NCI-H2171 treated with DMSO at 0.1 percent for 48 hours (cell line): Measurements from ENCODE around the gene DAAM2.

Experiments used
- DNase-seq: peaks from one replicate; lab custom pipeline; 2025; lab: John Stamatoyannopoulos, UW

The DAAM2 gene

GRCh38 chr6:39819228-39819627, 27.1 kb downstream of the DAAM2 start:
- no peak for DNase-seq

DNA sequence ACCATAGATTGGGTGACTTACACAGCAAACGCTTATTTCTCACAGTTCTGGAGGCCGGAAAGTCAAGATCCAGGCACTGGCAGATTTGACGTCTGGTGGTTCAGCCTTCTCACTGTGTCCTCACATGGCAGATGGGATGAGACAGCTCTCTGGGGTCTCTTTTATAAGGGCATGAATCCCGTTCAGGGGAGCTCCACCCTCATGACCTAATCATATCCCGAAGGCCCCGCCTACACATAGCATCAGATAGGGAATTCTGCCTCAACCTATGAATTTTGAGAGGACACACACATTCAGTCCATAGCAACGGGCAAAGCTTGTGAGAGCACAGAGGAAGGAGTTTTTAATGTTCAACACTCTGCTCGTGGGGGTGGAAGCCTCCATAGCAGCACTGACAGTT, 27.5 kb downstream of the DAAM2 start:
- no peak for DNase-seq

DNA sequence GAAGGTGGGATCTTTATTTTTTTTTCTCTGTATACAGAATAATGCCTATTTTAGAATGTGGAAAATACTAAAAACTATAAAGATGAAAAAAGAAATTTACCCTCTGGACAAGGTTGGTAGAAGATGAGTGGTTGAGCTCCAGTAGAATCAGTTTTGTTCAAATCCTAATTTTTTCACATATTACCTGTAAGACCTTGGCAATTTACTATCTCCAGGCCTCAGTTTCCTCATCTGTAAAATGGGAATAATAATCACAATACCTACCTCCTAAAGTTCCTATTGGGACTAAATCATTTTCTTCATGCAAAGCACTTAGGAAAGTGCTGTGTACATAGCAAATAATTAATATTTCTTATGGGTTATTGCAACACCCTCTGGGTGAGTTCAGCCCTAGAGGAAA, 28.4 kb downstream of the DAAM2 start:
- DNase-seq, result no peak

DNA sequence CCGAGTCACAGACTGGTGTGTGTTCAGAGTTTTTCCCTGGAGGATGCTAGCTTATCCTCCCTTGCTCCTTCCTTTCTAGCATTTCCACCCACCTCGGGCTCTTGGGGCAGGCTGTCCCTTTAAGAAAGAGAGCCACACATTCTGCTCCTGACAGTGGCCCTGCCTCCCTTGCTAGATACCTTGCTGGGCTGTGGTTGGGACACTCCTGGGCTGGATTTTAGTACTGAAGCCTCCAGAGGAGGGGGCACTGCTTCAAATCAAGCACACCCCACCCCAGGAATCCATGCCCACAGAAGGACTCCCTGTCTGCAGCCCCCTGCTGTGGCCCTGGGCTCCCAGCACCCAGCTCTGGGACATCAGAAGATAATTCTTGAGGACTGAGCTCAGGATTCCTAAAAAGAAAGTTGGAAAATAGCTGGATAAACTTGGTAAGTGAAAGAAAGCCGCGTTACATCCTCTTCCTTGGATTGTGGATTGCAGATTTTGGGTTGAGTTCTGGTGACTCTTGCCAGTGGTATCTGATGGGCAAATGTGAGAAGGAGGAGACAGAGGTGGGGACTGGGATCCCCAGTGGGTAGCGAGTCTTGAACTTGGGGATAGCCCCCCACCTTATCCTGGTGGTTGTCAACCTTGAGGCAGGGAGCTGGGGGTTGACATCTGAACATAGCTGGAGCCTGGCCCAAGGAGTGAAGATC, 29.0 kb downstream of the DAAM2 start:
- no peak for DNase-seq

DNA sequence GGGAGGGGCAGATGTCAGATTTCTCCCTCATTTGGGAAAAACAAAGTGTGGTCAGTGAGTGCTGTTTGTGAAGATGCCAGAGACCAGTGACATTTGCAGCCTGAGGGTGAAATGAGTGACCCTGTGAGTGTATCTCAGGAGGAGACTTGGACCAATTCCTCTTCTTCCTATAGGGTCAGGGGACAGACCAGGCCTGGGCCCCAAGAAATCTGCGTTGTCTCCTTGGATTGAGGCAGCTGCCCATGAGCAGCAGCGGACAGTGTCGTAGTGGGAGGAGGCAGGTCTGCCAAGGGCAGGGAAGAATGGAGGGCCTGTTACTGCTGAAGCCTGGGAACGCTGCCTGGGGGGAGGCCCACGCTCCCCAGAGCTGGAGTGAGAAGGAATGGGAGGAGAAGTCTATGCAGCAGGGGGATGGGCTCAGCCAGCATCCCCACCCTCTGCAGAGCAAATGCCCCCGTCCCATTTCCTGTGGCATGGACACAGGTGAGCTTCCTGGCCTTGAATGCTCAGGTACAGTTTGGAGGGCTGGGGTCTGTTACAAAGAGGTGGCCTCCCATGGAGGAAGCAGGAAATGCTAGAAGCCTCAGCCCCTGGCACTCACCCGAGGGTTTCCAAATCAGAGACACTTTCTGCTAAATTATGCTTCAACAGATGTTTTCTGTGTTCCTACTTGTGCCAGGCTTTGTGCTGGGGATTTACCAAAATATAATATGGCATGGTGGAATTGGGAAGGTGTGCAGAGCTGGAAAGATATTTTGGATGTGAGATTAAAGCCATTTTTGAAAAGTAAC, 29.8 kb downstream of the DAAM2 start:
- DNase-seq, result no peak

- DNase-seq, result no peak
Measured at GRCh38 chr6:39822846-39823815, 31.0 kb downstream of the DAAM2 start.

- no peak for DNase-seq
Measured at GRCh38 chr6:39824030-39824926, 32.1 kb downstream of the DAAM2 start.

- DNase-seq, result no peak
Measured at GRCh38 chr6:39829331-39829730, 37.2 kb downstream of the DAAM2 start.

- no peak for DNase-seq
Measured at GRCh38 chr6:39830444-39830843, 38.3 kb downstream of the DAAM2 start.

GRCh38 chr6:39831701-39832100, 39.5 kb downstream of the DAAM2 start:
- no peak for DNase-seq

GRCh38 chr6:39834278-39834677, 42.1 kb downstream of the DAAM2 start:
- no peak for DNase-seq

DNA sequence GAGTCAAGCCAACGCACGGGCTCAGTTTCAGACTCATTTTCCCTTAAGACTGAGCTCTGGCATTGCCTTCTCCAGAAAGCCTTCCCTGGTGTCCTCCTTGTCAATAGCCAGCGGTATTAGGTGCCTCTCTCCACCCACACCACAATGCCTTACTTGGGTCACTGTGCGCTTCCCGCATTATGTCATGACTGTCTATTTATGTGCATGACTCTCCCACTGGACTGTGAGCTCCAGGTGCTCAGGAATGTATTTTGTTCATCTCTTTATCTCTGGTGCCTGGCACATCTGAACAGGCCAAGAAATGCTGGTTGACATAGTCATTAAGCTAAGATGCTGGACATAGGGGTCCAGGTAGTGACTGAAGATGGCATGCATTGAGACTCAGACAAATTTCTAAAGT, 42.7 kb downstream of the DAAM2 start:
- DNase-seq, result no peak

GRCh38 chr6:39835821-39836295, 43.7 kb downstream of the DAAM2 start:
- no peak for DNase-seq

DNA sequence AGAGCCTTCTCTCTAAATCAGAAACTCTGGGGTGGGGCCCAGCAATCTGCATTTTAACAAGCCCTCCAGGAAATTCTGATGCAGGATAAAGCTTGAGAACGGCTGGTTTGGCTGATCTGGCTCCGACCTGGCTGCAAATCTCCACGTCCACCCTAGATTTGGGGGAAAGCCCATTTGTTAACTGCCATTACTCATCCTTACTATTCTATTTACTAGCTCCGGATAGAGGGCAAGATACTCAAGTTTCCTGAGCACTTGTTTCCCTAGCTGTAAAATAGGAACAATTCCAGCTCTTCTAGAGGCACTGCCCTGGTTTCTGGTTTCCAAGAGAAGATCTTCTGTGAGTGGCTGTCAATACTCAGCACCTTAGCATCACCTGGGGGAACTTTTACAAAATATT, 44.4 kb downstream of the DAAM2 start:
- no peak for DNase-seq

GRCh38 chr6:39839445-39839844, 47.3 kb downstream of the DAAM2 start:
- DNase-seq, result no peak

DNA sequence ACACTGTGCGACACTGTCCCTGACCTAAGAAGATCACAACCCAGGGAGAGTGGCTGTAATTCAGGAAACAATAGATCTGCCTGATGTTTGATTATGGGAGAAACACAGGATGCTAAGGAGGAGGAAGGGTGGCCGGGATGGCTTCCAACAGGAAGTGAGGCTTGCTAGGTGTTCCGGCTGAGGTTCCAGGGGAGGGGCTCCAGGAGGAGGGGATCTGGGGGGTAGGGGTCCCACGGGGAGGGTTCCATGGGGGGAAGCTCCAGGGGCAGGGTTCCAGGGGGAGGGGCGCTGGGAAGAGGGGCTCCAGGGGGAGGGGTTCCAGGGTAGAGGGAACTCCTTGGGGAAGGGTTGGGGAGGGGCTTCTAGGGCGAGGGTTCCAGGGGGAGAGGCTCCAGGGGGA, 48.6 kb downstream of the DAAM2 start:
- DNase-seq, result no peak

GRCh38 chr6:39841291-39841690, 49.1 kb downstream of the DAAM2 start:
- peak; percentile 19 for DNase-seq

GRCh38 chr6:39841923-39842322, 49.7 kb downstream of the DAAM2 start:
- DNase-seq, result no peak

DNA sequence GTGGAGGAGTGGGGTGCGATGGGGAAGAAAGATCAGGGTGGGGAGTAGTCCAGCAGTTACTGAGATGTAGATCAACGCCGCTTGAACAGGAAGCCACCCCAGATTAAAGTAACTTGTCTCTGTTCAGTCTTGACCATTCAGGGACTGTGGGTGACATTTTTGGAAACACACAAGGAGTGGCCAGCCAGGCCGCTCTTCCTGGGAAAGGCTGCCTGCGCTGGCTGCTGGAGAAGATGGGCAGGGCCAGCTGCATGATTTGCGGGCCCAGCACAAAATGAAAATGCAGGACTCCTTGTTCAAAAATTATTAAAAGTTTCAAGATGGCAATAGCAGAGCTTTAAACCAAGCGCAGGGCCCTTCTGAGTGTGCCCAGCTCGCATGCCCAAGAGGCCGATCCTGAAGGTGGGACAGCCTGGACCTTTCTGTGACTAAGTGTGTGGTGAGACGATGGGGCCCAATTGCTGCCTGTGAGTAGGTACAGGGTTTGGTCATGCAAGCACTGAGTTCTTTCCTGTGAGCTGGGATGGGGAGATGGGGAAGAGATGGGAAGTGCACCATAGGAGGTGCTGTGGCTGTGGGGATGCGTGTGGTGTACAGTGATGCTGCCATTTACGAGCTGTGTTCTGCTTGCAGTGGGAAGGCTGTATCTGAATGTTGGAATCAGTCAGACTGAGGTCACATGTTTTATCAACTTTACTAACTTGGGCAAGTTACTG, 51.3 kb downstream of the DAAM2 start:
- no peak for DNase-seq

DNA sequence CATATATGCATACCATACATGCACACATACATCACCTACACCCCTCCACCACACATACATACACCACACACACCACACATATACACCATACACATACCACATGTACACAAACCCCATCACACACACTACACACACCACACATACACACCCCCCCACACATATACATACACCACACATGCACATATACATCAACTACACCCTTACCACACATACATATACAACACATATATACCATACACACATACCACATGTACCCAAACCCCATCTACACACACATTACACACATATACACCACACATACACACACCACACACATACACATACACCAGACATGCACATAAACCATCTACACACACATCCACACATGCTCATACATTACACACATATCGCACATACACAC, 52.7 kb downstream of the DAAM2 start:
- no peak for DNase-seq

- DNase-seq, result no peak
Measured at GRCh38 chr6:39847221-39847620, 55.0 kb downstream of the DAAM2 start.
